ENCODE measurements around the gene TCF12.

TCF12 gene

GRCh38 chr15:57054204-57054750 lies 135.8 kb downstream of the TCF12 start:
- no peak for DNase-seq

GRCh38 chr15:57056357-57056756 lies 137.9 kb downstream of the TCF12 start:
- no peak for DNase-seq

- no peak for DNase-seq
Observed at GRCh38 chr15:57057134-57057930, 138.9 kb downstream of the TCF12 start.

- no peak for DNase-seq
Observed at GRCh38 chr15:57059026-57059660, 140.7 kb downstream of the TCF12 start.

- DNase-seq, result no peak
Observed at GRCh38 chr15:57060799-57061198, 142.4 kb downstream of the TCF12 start.

- no peak for DNase-seq
Observed at GRCh38 chr15:57061281-57061680, 142.8 kb downstream of the TCF12 start.

GRCh38 chr15:57061696-57062095 lies 143.3 kb downstream of the TCF12 start:
- DNase-seq, result no peak

- no peak for DNase-seq
Observed at GRCh38 chr15:57064033-57064432, 145.6 kb downstream of the TCF12 start.

- DNase-seq, result no peak
Observed at GRCh38 chr15:57069423-57069822, 151.0 kb downstream of the TCF12 start.

- no peak for DNase-seq
Observed at GRCh38 chr15:57070674-57071073, 152.2 kb downstream of the TCF12 start.

- peak; percentile 51 to 62 for DNase-seq
Observed at GRCh38 chr15:57079446-57079845, 161.0 kb downstream of the TCF12 start.

- DNase-seq, result peak in 1 of 2 donors; percentile 70
Observed at GRCh38 chr15:57079931-57080620, 161.6 kb downstream of the TCF12 start.

- DNase-seq, result no peak
Observed at GRCh38 chr15:57082054-57082728, 163.7 kb downstream of the TCF12 start.

- no peak for DNase-seq
Observed at GRCh38 chr15:57084192-57084591, 165.7 kb downstream of the TCF12 start.

GRCh38 chr15:57085267-57085666 lies 166.8 kb downstream of the TCF12 start:
- DNase-seq, result no peak

- no peak for DNase-seq
Observed at GRCh38 chr15:57086857-57087427, 168.5 kb downstream of the TCF12 start.

- no peak for DNase-seq
Observed at GRCh38 chr15:57089815-57090495, 171.5 kb downstream of the TCF12 start.

- no peak for DNase-seq
Observed at GRCh38 chr15:57090496-57090859, 172.0 kb downstream of the TCF12 start.

GRCh38 chr15:57091636-57092035 lies 173.2 kb downstream of the TCF12 start:
- no peak for DNase-seq

- no peak for DNase-seq
Observed at GRCh38 chr15:57092252-57092651, 173.8 kb downstream of the TCF12 start.

GRCh38 chr15:57094321-57095257 lies 176.1 kb downstream of the TCF12 start:
- DNase-seq, result no peak
